ENCODE results near the gene CMTM3. TPM values are rescaled to one million over a fixed set of nuclear protein-coding genes. Genes with fewer than 3 reads are reported as not detected.

The CMTM3 gene
- total RNA-seq, 1 experiment from 2014 or later: 39.2 TPM

DNA sequence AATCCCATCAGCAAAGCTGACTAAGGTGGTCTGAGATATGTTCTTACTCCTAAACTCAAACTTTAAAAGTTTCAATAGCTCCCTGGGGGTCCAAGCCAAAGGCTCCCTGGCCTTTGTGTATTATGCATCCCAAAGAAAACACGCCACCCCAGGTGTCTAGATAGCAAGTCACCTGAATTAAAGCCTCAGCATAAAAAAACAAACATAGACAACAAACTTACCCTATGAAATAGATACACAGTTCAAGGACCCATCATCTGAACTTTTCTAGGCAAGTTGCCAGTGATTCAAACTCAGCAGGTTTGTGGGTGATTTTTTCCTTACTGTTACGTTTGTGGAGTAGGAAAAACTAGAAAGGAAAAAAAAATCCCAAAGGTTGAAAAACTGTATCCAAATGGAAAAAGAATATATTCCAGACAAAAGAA is 12.5 kb downstream of the CMTM3 start:
- Histone ChIP-seq H4K20me1 (ENCODE audit: control insufficient read depth, insufficient read depth, insufficient read length) (no peaks in the 10 kb centered on the region), H4K91ac (ENCODE audit: insufficient read length, low read depth, low read length) (no peak overlapping the region), H3K14ac (ENCODE audit: insufficient read depth, low read length) (no peak overlapping the region), H4K8ac (replicated peaks; ENCODE audit: insufficient read length, low read depth, low read length) (no peak overlapping the region), H3K27me3 (ENCODE audit: insufficient read depth, low read length) (no peaks in the 10 kb centered on the region), H3K4me2 (ENCODE audit: insufficient read depth, insufficient read length, low read length) (peak overlapping the region; percentile 5), H3K9me3 (ENCODE audit: control insufficient read depth, low read depth, low read length) (no peaks in the 10 kb centered on the region), H2AK5ac (ENCODE audit: insufficient read length, low read length) (no peak overlapping the region), H3K56ac (ENCODE audit: insufficient read length, low read depth, low read length) (no peak overlapping the region), H2BK20ac (ENCODE audit: low read depth, low read length, poor library complexity, severe bottlenecking) (no peak overlapping the region), H3T11ph (ENCODE audit: low read length) (no peak overlapping the region), H3K79me1 (ENCODE audit: insufficient read depth, low read depth, low read length, poor library complexity, severe bottlenecking) (no peaks in the 10 kb centered on the region), H3K4me1 (ENCODE audit: insufficient read depth, low read length) (peaks cover 9% of the 10 kb centered on the region; the same call in 1 of the 2 replicates), H2BK5ac (ENCODE audit: insufficient read length, low read length) (no peak overlapping the region), H3K79me2 (ENCODE audit: insufficient read depth, low read length) (no peaks in the 10 kb centered on the region), H2BK120ac (ENCODE audit: low read depth, low read length, poor library complexity, severe bottlenecking) (no peak overlapping the region), H3K4ac (ENCODE audit: low read depth, low read length) (no peak overlapping the region), H3K9ac (ENCODE audit: extremely low read depth, insufficient read length, low read length) (no peak overlapping the region), H2AFZ (ENCODE audit: low read length) (no peak overlapping the region), H3K18ac (ENCODE audit: insufficient read length, low read depth, low read length) (no peak overlapping the region), H2BK12ac (ENCODE audit: insufficient read length, low read depth, low read length) (no peak overlapping the region), H4K5ac (ENCODE audit: insufficient read length, low read depth, low read length) (no peak overlapping the region), H3K27ac (ENCODE audit: insufficient read length, low read depth, low read length) (no peak overlapping the region), H2BK15ac (ENCODE audit: low read depth, low read length) (no peak overlapping the region), H3K23ac (ENCODE audit: insufficient read length, low read depth, low read length) (no peak overlapping the region), H3K23me2 (ENCODE audit: insufficient read length, low read depth, low read length, poor library complexity, severe bottlenecking) (no peaks in the 10 kb centered on the region)
- TF ChIP-seq, protein P1, sequence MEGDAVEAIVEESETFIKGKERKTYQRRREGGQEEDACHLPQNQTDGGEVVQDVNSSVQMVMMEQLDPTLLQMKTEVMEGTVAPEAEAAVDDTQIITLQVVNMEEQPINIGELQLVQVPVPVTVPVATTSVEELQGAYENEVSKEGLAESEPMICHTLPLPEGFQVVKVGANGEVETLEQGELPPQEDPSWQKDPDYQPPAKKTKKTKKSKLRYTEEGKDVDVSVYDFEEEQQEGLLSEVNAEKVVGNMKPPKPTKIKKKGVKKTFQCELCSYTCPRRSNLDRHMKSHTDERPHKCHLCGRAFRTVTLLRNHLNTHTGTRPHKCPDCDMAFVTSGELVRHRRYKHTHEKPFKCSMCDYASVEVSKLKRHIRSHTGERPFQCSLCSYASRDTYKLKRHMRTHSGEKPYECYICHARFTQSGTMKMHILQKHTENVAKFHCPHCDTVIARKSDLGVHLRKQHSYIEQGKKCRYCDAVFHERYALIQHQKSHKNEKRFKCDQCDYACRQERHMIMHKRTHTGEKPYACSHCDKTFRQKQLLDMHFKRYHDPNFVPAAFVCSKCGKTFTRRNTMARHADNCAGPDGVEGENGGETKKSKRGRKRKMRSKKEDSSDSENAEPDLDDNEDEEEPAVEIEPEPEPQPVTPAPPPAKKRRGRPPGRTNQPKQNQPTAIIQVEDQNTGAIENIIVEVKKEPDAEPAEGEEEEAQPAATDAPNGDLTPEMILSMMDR (conservative IDR thresholded peaks at IDR 0.05): no peak
- WGBS (ENCODE audit: extremely low coverage, insufficient read length, low lambda C conversion rate): no CpG with 5 or more reads among the region's 2 CpGs
- peaks cover 37 to 71% (median 68%) of the 10 kb centered on the region in 3 experiments for H3K36me3 Mint-ChIP-seq (ENCODE audit: insufficient read depth in 1 of 3, low read depth in 3 of 3)
- DNase-seq: no peak
- peak overlapping the region in 1 of 2 experiments; percentile 2; a peak in 1 of 5 replicates for H3K4me3 Mint-ChIP-seq
- H3K4me1 Mint-ChIP-seq: peaks cover 43 to 45% of the 10 kb centered on the region in 2 experiments
- peak overlapping the region in 2 of 3 experiments; percentile 20 to 95; a peak in 3 of 7 replicates for H3K27ac Mint-ChIP-seq
- no peaks in the 10 kb centered on the region for H3K27me3 Mint-ChIP-seq (ENCODE audit: low read depth)
- H3K9me3 Mint-ChIP-seq: no peaks in the 10 kb centered on the region; a peak in 1 of 5 replicates
